GM19025 (cell line): ENCODE results near the gene TRPM3.

Source experiments
- ATAC-seq: cut with Tn5 transposase; IDR thresholded peaks from one replicate; pipeline ENCODE4 v1.9.1; 2021; ENCODE audit warnings: mild to moderate bottlenecking, low read depth, moderate library complexity; ENCODE audit not compliant: unreplicated experiment

The TRPM3 gene

DNA sequence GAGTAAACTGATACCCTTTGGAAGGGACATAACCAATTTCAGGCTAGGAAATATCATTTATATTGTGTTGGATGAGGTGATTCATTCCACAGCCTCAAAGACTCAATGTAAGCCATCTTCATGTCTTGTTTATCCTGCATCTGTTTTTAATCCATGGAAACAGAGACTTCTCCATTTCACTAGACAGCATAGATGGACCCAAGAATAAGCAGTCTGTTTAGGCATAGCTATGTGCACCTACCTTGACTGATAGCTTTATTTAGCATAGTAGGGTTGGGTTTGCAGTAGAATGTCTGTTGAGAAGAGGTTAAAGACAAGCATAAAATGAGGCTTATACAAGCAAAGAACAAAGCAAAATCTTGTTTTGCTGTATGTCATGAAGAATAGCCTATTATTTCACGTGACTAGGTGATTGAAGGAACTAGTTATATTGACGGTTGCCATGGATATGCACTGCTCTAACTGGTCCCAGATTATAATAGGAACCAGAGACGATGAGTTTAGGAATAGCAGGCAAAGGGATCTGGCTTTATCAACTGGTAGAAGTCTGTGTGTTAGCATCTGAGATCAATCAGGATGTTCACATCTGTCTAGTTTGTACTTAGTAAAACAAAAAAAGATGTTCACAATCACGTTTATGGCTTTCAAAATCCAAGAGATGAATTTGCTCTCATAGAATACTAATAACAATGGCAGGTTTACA is 552.2 kb downstream of the TRPM3 start:
- no peak for ATAC-seq

DNA sequence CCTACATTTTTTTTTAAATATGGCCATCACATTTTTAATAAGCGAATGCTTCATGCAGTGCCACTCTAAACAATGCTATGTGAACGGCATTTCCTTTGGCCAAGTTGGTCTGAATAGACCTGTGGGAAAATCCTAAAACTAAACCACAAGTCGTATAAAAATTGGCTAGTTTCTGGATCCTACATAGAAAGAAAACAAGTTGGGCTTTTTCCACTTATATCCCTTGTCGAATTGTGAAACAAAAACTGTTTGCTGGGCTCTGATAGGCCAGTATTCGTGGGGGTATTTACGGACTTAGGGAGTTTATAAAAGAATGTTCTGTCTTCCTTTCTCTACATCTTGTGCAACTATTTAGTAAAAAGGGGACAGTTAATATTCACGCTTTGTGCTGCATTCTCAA is 553.9 kb downstream of the TRPM3 start:
- no peak for ATAC-seq

DNA sequence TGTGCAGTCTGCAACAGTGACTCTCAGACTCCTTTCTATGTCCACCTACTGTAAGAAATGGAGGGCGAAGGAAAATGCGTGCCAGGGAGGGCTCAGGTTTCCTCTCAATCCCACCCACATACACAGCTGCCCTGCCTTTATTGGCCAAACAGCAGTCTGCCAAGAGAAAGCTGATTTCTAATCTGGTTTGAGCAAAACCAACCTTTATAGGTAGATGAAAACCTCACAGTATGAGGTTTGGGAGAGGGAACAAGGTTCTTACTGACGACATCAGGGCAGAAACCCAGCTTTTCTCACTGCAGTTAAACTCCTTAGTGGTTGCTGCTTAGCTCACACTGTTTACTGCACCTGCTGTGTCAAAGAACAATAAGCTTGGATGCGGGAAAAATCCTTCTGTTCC is 554.7 kb downstream of the TRPM3 start:
- ATAC-seq = no peak

DNA sequence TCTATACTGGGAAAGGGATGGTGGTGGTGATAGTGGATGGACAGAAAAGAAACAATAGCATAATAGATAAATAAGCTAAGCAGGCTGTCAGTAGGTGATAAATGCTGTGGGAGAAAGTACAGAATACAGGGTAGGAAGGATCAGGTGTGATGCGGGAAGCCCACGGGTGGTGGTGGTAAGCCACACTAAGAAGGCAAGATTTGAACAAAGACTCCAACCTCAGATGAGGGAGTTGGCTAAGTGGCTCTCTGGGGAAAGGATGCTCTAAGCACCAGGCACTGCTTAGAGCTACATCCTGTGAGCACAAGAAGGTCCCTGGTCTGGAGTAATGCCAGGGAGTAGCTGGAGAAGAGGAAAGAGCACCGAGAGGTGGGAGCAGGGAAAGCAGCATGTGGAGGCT is 555.4 kb downstream of the TRPM3 start:
- ATAC-seq = no peak

DNA sequence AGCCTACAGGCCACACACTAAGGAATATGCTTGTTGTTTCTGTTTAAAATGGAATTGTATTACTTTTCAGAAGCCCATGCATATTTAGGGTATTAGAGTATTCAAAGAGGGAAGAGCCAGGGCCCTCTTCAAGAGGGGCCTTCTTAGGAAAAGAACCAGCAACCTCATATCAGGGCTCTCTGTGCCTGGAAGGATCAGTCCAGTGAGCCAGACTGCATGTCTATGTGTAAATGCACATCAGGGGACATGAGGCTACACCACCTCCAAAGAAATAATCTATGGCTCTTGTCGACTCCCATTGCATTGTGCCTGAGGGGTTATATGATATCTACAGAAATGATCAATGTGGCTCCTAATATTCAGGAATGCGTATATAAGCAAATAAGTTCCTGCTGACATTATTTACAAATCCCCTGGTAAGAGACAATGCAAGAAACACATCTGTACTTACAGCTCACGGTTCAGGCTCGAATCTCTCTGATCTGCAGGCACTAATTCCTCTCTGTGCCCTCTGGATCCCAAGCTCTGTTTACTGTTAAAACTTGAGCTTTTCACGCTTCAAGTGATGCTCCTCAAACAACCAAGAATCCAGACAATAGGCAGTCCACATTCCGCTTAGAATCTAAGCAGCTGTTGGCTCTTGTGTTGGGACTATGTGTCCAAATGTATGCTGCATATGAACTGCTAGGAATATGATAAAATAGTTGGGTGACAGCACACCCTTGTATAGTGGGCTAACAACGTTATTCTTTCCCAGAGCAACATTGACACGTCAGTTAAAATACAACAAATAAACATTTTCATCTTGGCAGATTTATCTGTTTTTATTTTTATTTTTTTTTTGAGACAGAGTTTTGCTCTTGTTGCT is 556.7 kb downstream of the TRPM3 start:
- no peak for ATAC-seq

DNA sequence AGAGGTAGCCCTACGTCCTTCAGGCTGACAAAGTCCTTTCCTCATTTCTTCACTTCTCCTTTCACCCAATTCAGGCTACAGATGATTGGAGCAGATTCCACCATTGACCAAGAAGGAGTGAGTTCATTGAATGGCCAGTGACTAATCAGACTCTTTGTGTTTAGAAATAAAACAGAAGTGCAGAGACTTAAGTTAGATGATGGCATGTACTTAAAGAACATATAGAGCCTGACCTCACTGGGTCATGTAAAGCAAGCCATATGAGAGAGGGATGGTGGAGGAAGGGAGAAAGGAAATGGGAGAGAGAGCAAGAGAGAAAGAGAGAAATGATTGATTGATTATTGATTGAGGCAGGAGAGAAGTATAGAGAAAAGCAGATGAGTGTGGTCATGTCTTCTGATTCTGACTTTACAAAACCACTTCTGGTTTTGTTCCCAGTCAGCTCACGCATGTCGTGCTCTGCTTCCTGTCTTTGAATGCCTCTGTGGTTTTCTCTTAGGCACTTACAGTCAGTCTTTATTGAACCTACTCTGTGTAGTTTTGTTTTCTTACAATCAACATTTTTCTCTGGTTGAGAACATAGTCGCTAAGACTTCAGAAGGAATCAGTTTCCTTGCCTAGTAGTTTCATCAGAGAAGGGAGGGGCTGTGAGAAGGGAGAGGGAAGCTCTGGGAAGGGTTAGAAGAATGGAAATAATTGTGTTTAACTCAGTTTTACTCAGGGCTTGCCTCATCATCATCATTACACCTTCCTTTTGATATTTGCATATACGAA is 557.8 kb downstream of the TRPM3 start:
- ATAC-seq = peak; percentile 97

DNA sequence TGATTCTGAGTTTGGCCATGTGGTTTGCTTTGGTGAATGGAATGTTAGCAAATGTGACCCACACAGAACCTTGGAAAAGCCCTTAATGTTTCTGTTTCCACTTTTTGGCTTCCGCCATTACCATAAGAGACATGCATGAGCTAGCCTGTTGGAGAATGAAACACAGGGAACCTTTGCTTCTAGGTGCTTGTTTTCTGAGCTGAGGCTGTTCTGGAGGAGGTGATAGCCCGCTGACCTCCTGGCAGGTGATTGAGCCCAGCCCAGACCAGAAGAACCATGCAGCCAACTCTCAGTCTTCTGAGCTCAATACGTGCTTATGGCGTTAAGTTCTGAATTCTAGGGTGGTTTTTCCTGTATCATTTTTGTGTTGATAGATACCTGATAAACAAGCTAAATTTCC is 558.4 kb downstream of the TRPM3 start:
- no peak for ATAC-seq

DNA sequence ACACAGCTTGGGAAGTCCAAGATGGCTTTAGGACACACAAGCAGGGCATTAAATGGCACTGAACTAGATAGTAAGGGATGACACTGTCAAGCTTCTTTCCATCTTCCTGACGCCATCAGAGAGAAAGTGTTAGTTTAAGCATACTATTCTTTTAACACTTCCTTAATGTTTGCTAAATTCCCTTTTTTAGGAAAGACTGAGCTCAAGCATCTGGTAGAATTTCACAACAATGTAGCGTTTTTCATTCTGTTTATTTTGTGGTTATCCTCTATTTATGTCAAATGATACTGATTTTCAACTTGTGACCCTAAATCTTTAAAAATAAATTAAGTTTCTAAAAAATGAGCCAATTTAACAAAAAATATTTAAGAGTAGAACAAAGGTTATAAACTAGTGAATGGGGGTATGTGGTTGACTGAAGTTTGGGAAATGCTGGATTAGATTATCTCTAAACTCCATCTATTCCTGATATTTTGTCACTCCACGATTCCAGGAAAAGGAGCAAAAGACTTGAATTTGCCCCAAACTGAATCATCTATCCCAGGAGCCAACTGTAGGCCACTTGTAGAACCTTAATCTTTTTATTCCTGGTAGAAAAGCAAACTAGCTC is 559.5 kb downstream of the TRPM3 start:
- no peak for ATAC-seq

DNA sequence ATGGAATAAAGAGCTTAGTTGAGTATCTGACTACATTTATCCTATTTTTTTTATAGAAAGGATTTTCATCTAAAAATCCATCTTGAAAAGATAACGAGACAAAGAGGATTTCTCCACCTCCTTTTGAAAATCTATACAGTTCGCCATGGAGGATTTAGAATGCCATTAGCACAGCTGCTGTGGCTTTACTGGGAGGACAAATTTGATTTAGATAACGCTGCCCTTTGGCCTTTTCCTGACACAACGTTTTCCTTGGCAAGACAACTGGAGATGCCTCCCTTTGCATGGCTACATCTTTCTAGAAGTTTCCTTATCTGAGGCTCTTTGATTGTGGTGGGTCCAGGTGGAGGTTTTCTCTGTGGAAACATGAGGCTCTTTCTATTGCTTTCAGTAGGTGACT is 560.3 kb downstream of the TRPM3 start:
- no peak for ATAC-seq

DNA sequence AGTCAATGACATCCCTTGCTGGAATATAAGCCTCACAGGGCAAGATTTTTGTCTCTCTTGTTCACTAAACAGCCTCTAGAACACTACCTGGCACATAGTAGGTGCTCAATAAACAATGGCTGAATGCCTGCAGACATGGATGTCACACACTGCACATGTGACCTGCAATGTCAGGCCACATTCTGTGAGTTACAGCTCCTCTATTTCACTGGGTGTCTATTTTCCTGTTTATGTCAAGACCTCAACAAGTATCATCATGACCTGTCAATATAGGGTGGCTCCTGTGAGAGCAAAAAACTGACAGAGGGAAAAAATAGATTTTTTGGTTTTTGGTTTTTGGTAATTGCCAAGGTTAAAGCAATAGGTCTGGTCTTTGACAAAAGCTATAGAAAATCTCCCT is 562.3 kb downstream of the TRPM3 start:
- no peak for ATAC-seq

DNA sequence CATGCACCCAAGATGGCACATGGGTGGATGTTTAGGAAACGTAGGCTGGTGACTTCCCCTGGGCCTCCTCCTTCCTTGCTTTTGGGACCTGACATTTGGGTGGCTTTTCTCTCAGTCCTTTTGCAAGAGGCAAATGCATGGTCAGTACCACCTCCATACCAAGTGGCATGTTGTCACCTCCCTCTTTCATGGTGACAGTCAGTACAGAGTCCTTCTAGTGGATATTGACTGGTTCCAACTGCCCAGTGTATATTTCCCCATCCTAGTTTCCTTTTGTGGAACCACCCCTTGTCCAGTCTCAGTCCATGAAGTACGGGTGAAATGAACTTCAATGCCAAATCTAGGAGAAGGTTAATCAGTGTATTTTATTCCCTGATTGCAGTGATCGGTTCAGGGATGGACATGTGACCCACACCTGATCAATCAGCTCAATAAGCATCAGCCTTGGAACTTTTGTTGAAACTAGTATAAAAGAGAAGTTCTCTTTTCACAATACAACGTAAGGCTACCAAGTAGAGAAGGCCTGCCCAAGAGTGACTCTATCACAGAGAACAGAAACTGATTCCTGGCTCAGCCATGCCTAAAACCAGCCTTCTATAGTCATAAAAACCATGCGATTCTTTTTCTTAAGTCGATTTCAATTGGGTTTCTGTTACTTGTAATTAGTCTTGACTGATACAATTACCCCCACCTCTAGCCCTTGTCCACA is 563.6 kb downstream of the TRPM3 start:
- ATAC-seq = peak; percentile 93

DNA sequence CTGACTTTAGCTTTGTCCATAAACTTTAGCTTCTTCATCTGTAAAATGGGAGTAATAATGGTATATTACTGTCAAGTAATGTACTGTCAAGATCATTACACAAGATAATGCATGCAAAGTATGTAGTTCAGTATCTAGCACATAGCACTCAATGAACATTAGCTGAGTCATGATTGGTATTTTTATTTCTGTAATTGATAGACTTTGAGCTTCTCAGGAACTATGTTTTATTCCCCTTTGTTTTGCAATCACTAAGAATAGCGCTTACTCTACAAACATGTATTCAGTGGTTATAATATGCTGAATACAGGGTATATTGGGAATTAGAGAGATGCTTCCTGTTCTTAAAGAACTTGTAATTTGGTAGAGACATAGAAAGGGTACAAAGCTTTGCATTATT is 564.6 kb downstream of the TRPM3 start:
- no peak for ATAC-seq

DNA sequence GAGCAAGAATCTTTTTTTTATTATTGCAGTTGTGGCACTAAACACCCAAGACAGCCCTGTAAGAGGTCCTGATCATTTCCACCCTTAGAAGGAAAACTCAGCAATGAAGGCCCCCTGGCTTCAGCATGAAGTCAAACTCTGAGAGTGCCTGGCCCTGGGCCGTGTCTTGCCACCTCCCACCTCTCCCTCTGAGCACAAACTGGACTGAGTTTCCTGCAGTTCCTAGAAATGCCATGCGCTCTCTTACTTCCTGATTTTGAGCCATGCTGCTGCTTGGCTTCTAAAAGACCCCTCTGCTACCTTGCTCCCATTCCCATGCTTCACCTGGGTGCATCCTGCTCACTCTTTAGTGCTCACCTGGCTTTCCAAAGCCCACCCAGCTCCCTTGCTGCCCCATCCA is 566.5 kb downstream of the TRPM3 start:
- ATAC-seq = no peak

DNA sequence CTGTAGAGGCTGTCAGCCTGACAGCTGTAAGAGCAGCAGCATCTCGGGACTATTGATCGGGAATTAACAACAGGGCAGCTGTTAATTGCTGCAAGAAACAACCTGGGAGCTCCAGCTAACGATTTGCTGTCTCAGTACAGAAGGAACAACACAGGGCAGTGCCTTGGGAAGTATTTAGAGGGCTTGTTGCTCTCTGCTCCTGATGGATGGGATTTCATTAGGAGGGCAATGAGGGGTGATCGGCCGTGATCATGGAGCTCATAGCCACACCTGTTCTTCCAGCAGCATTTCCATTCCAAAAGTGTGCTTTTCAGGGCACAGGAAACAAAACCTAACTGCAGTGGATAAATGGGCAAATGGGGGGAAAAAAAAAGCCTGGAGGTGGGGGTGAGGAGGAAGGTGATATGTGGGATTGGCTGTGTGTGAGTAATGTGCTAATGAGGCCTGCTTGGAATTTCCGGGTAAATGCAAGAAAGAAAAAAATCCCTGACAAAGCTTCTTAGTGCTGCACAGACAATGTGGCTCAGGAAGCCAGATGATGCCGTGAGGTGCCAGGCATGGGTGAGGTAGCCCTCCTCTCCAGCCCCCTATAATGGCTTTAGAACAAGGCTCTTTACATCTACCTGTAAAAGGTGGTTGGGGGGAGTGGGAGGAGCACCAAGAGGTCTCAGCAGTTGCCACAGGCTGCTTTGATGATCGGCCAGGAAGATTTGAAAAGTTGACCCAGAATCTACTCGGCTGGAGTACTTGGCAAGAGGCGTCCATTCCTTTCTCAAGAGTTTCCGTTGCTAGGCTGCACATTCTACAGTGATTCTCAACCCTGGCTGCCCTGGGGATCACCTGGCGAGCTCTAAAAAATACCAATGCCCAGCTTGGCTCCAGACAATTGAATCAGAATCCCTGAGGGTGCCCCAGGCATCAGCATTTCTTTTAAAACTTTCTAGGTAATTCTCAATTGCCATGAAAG is 567.4 kb downstream of the TRPM3 start:
- no peak for ATAC-seq

DNA sequence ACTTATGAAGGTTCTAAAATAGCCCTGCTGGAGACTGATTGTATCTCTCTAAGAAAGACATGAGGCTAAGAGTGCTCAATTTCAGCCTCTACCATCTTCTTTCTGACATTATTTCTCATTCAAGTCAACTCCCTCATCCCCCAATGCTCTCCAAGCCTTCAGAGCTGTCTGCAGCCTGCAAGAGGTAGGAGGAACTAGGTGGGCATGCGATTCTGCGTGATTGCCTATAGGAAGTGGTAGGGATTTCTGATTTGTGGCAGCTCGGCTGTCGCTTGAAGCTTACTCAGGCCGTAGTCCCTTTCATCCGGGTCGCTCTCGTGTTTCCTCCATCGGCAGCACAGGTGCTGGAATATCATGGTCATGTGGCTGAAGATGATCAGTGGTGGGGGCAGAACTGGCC is 568.9 kb downstream of the TRPM3 start:
- no peak for ATAC-seq

DNA sequence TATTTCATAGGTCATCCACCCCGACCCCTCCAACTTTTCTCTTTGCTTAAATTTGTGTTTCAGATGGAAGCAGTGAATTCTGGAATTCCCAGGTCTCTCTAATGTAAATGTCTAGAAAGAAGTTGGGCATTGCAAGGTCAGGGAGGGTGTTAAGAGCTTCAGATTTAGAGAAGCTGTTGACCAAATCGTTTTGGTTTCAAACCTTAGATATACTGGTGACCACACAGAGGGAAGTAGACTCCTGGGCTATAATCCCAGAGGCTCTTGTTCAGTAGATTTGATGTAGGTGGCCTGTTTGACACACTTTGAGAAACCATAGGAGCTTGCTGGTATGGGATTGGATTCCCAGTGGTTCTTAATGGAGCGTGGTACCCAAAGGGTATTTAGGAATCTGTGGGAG is 569.6 kb downstream of the TRPM3 start:
- no peak for ATAC-seq

DNA sequence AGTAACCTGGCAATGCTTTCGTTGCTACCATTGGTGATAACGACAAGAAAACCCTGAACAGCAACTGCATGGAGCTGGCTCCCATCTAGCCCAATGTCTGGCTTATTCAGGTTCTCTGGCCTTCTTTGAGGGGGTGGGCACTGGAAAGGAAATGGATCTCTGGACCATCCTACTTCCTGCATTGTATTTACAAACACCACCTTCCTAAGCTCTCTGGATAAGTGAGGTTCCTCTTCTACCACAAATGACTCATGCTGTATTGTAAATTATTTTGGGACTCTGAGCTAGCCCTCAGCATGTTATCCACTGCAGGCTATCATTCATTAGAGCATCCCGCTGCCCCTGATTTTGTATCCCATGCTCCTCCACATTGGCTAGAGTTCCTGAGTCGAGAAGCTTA is 570.0 kb downstream of the TRPM3 start:
- no peak for ATAC-seq

DNA sequence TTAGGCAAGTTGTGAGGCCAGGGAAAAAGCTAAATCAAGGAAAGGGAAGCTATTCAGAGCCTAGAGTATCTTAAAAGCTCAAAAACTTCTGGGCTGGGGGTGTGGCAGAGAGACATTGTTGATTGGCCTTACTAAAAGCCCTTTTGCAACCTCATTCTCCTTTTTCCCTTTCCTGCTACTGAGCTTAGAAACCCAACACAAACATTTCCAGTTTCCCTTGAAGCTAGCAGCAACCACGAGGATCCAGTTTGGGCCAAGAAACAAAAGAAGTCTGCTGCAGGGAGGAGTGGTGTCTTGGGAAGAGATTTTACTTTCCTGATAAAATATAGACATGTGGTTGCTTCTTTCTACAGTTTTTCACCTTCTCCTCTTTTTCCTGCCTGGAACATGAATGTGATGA is 571.5 kb downstream of the TRPM3 start:
- no peak for ATAC-seq

DNA sequence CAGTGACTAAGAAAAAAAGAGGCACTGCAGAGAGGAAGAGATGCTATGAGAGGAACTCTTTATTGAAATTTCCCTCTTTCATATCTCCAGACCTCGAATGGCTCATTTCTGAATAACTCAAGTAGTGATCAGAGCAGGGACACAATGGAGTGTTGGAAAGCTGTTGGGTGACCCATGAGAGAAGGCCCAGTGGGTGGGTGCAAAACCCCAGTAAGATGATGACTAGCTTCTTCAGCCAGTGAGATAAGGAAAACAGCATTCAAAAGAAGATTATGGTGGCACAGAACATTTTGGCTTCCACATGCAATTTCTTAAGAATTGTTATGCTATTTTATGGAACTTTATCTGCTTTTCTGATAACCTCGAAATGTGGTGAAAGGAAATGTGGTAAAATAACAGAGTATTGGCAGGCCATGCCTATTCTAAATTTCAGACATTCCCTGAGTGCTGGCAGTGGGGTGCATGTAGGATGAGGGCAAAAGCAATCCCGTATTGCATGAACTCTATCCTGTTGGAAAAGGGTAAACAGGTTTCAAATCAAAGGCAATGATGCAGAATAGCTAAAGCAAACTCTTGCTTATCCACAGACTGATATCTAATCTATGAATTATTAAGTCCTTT is 579.0 kb downstream of the TRPM3 start:
- ATAC-seq = no peak
